NCI-H774 (cell line): ENCODE data around the gene HSPA13.
"Not testable (repeated sequence)": the region's sequence is repeated elsewhere in the genome, so short reads cannot be mapped to it uniquely, and the experiment has no call there.

Source experiments
- DNase-seq: peaks from one replicate; lab custom pipeline; 2025; lab: John Stamatoyannopoulos, UW

HSPA13 gene

GRCh38 chr21:14382835-14383595, at the start of gene HSPA13:
Gene HSPA13 (minus strand): TSS chr21:14383146. CDS start chr21:14383119, 27 bp downstream.
- peak; percentile 98 for DNase-seq

- DNase-seq: no peak
Observed at GRCh38 chr21:14418920-14419319, 36.0 kb upstream of the HSPA13 start.

GRCh38 chr21:14414932-14415508, 32.1 kb upstream of the HSPA13 start:
- no peak for DNase-seq

- DNase-seq: no peak
Observed at GRCh38 chr21:14405962-14406361, 23.0 kb upstream of the HSPA13 start.

- no peak for DNase-seq
Observed at GRCh38 chr21:14405225-14405624, 22.3 kb upstream of the HSPA13 start.

- peak; percentile 34 for DNase-seq
Observed at GRCh38 chr21:14403681-14404318, 20.9 kb upstream of the HSPA13 start.

GRCh38 chr21:14401217-14401616, 18.3 kb upstream of the HSPA13 start:
- no peak for DNase-seq

- DNase-seq: no peak
Observed at GRCh38 chr21:14388282-14388681, 5.3 kb upstream of the HSPA13 start.

- DNase-seq: no peak
Observed at GRCh38 chr21:14384453-14384852, 1.5 kb upstream of the HSPA13 start.

GRCh38 chr21:14383596-14384180, 742 bp upstream of the HSPA13 start:
- DNase-seq: no peak

GRCh38 chr21:14382486-14382834, 486 bp downstream of the HSPA13 start:
- no peak for DNase-seq

- no peak for DNase-seq
Observed at GRCh38 chr21:14376854-14377253, 6.1 kb downstream of the HSPA13 start.

- DNase-seq: no peak
Observed at GRCh38 chr21:14366998-14367397, 15.9 kb downstream of the HSPA13 start.

GRCh38 chr21:14361958-14362357, 21.0 kb downstream of the HSPA13 start:
- DNase-seq: no peak

GRCh38 chr21:14358775-14359174, 24.2 kb downstream of the HSPA13 start:
- DNase-seq: no peak

GRCh38 chr21:14356746-14357145, 26.2 kb downstream of the HSPA13 start:
- DNase-seq: no peak

- DNase-seq: no peak
Observed at GRCh38 chr21:14354515-14354914, 28.4 kb downstream of the HSPA13 start.

- DNase-seq: no peak
Observed at GRCh38 chr21:14353726-14354125, 29.2 kb downstream of the HSPA13 start.

- DNase-seq: no peak
Observed at GRCh38 chr21:14353231-14353630, 29.7 kb downstream of the HSPA13 start.

- DNase-seq: not testable (repeated sequence)
Observed at GRCh38 chr21:14327346-14327745, 55.6 kb downstream of the HSPA13 start.

GRCh38 chr21:14325595-14325994, 57.4 kb downstream of the HSPA13 start:
- DNase-seq: no peak
